Neural cell (in vitro differentiated cells): ENCODE results near the gene PTPRO. TPM values are rescaled to one million over a fixed set of nuclear protein-coding genes. Genes with fewer than 3 reads are reported as not detected.

ENCODE experiments used
- H2AFZ ChIP-seq: fragments of 200-600, 300-800 bp; sonication (generic), shearing (Covaris generic); 2 replicates; pipeline ENCODE4 v1.6.0; 2014; ENCODE audit warnings: low read depth, mild to moderate bottlenecking, antibody characterized with exemption, low read length, moderate library complexity
- H3F3A ChIP-seq: fragments of 200-600 bp; shearing (Covaris generic); 2 replicates; pipeline ENCODE4 v1.6.1; 2016; ENCODE audit warnings: mild to moderate bottlenecking, moderate library complexity, mixed read lengths, antibody characterized with exemption, low read length; ENCODE audit not compliant: insufficient read depth, poor library complexity, severe bottlenecking
- H3K27ac ChIP-seq: fragments of 200-600, 300-800 bp; sonication (generic), shearing (Covaris generic); 2 replicates; pipeline ENCODE4 v1.5.1; 2014; ENCODE audit warnings: mild to moderate bottlenecking, low read length, moderate library complexity
- H3K27me3 ChIP-seq: fragments of 300-800, 200-600 bp; sonication (generic), shearing (Covaris generic); 2 replicates; pipeline ENCODE4 v1.6.0; 2014; ENCODE audit warnings: mild to moderate bottlenecking, low read depth, low read length, moderate library complexity; ENCODE audit not compliant: insufficient read depth
- H3K36me3 ChIP-seq: fragments of 300-800, 200-600 bp; sonication (generic), shearing (Covaris generic); 2 replicates; pipeline ENCODE4 v1.5.1; 2014; ENCODE audit warnings: mild to moderate bottlenecking, antibody characterized with exemption, low read length, moderate library complexity; ENCODE audit not compliant: insufficient read depth
- H3K4me2 ChIP-seq: fragments of 300-800, 200-600 bp; sonication (generic), shearing (Covaris generic); 2 replicates; pipeline ENCODE4 v1.6.0; 2014; ENCODE audit warnings: mild to moderate bottlenecking, low read length
- H3K4me3 ChIP-seq: fragments of 300-800, 200-600 bp; sonication (generic), shearing (Covaris generic); 2 replicates; pipeline ENCODE4 v1.5.1; 2014; ENCODE audit warnings: mild to moderate bottlenecking, low read length, moderate library complexity
- H3K79me2 ChIP-seq: fragments of 200-600 bp; shearing (Covaris generic); replicated peaks from 2 replicates; pipeline ENCODE4 v1.6.0; 2014; ENCODE audit warnings: mild to moderate bottlenecking, low read length, moderate library complexity; ENCODE audit not compliant: insufficient read depth
- H3K9ac ChIP-seq: fragments of 300-800, 200-600 bp; sonication (generic), shearing (Covaris generic); 2 replicates; pipeline ENCODE4 v1.6.1; 2016; ENCODE audit warnings: mild to moderate bottlenecking, low read length, mixed read lengths
- H3K9me2 ChIP-seq: fragments of 200-600 bp; shearing (Covaris generic); 2 replicates; pipeline ENCODE4 v1.6.1; 2016; ENCODE audit warnings: mild to moderate bottlenecking, low read length, mixed read lengths; ENCODE audit not compliant: insufficient read depth
- H3K9me3 ChIP-seq: fragments of 200-600, 300-800 bp; sonication (generic), shearing (Covaris generic); 2 replicates; pipeline ENCODE4 v1.6.1; 2016; ENCODE audit warnings: mild to moderate bottlenecking, mixed run types, low read length, moderate library complexity, mixed read lengths
- H4K20me1 ChIP-seq: fragments of 200-600 bp; shearing (Covaris generic); 2 replicates; pipeline ENCODE4 v1.6.1; 2016; ENCODE audit warnings: mild to moderate bottlenecking, mixed run types; ENCODE audit not compliant: insufficient read depth
- EP300 ChIP-seq: fragments of 450-650 bp; conservative IDR thresholded peaks from 2 replicates; pipeline ENCODE4 v1.6.1; 2014; ENCODE audit warnings: antibody characterized with exemption, mild to moderate bottlenecking, moderate library complexity; ENCODE audit not compliant: poor library complexity, severe bottlenecking
- EZH2 ChIP-seq: fragments of 200-600, 300-800 bp; shearing (Covaris generic), sonication (generic); IDR thresholded peaks from 2 replicates; pipeline ENCODE4 v1.6.1; 2014; ENCODE audit warnings: antibody characterized with exemption, low read length, borderline replicate concordance, mild to moderate bottlenecking; ENCODE audit not compliant: insufficient read depth, poor library complexity, severe bottlenecking
- MXI1 ChIP-seq: fragments of 450-650 bp; conservative IDR thresholded peaks from 2 replicates; pipeline ENCODE4 v1.6.1; 2014; ENCODE audit warnings: antibody characterized with exemption, mild to moderate bottlenecking; ENCODE audit not compliant: poor library complexity, severe bottlenecking
- POLR2AphosphoS5 ChIP-seq: IDR thresholded peaks from 2 replicates; pipeline ENCODE4 v1.6.1; 2012
- RAD21 ChIP-seq: fragments of 450-650 bp; conservative IDR thresholded peaks from 2 replicates; pipeline ENCODE4 v1.6.1; 2014; ENCODE audit warnings: antibody characterized with exemption, mild to moderate bottlenecking, moderate library complexity
- SMC3 ChIP-seq: fragments of 450-650 bp; conservative IDR thresholded peaks from 2 replicates; pipeline ENCODE4 v1.6.1; 2014; ENCODE audit warnings: antibody characterized with exemption, mild to moderate bottlenecking, moderate library complexity; ENCODE audit not compliant: poor library complexity
- TAF1 ChIP-seq: IDR thresholded peaks from 2 replicates; pipeline ENCODE4 v1.6.1; 2012; ENCODE audit warnings: low read depth
- polyA plus RNA-seq: library from polyadenylated mRNA; depleted of rRNA; stranded (reverse); fragments of >200 nt; gene quantifications from 2 replicates; pipeline ENCODE4 v1.2.3, GENCODE V29; 2014
- TF ChIP-seq, protein P1 (sequence below): fragments of 450-650 bp; IDR thresholded peaks from 2 replicates; pipeline ENCODE4 v1.5.1; 2014; ENCODE audit warnings: antibody characterized with exemption, mild to moderate bottlenecking, moderate library complexity; ENCODE audit not compliant: poor library complexity, severe bottlenecking
- TF ChIP-seq, protein P2 (sequence below): IDR thresholded peaks from 2 replicates; pipeline ENCODE4 v1.6.1; 2012; ENCODE audit warnings: borderline replicate concordance

Gene PTPRO
- polyA plus RNA-seq, 1 donor from 2014 or later = 124 TPM

DNA sequence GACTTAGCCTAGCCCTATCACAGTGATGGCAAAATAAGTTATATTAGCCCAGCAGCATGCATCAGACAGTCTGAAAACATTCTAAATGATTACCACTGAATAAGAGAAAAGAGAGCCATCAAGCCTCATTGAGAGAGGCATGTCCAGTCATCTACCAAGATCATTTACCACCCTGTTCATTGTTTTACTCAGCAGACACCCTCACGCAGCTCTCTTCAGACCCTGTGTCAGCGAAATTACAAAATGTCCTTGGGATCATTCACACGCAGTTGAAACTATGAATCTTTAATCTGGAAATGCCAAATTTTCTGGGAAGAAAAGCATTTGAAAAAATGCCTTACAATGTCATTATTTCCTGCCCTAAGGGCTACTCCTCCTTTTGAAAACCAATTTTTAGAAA, 89.5 kb downstream of the PTPRO start:
- Histone ChIP-seq H3K79me2 (no peaks in the 10 kb centered on the region), H3K9ac (no peak overlapping the region), H3F3A (no peaks in the 10 kb centered on the region), H3K36me3 (no peaks in the 10 kb centered on the region), H3K27me3 (no peaks in the 10 kb centered on the region), H3K4me3 (no peak overlapping the region), H3K9me3 (no peaks in the 10 kb centered on the region), H3K4me2 (no peak overlapping the region), H3K27ac (no peak overlapping the region), H4K20me1 (no peaks in the 10 kb centered on the region), H3K9me2 (no peaks in the 10 kb centered on the region), H2AFZ (no peak overlapping the region)
- TF ChIP-seq POLR2AphosphoS5 (no peak), RAD21 (no peak), EZH2 (no peak), EP300 (no peak), MXI1 (no peak), TAF1 (no peak), SMC3 (no peak)
- TF ChIP-seq, protein P1, sequence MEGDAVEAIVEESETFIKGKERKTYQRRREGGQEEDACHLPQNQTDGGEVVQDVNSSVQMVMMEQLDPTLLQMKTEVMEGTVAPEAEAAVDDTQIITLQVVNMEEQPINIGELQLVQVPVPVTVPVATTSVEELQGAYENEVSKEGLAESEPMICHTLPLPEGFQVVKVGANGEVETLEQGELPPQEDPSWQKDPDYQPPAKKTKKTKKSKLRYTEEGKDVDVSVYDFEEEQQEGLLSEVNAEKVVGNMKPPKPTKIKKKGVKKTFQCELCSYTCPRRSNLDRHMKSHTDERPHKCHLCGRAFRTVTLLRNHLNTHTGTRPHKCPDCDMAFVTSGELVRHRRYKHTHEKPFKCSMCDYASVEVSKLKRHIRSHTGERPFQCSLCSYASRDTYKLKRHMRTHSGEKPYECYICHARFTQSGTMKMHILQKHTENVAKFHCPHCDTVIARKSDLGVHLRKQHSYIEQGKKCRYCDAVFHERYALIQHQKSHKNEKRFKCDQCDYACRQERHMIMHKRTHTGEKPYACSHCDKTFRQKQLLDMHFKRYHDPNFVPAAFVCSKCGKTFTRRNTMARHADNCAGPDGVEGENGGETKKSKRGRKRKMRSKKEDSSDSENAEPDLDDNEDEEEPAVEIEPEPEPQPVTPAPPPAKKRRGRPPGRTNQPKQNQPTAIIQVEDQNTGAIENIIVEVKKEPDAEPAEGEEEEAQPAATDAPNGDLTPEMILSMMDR = no peak
- TF ChIP-seq, protein P2, sequence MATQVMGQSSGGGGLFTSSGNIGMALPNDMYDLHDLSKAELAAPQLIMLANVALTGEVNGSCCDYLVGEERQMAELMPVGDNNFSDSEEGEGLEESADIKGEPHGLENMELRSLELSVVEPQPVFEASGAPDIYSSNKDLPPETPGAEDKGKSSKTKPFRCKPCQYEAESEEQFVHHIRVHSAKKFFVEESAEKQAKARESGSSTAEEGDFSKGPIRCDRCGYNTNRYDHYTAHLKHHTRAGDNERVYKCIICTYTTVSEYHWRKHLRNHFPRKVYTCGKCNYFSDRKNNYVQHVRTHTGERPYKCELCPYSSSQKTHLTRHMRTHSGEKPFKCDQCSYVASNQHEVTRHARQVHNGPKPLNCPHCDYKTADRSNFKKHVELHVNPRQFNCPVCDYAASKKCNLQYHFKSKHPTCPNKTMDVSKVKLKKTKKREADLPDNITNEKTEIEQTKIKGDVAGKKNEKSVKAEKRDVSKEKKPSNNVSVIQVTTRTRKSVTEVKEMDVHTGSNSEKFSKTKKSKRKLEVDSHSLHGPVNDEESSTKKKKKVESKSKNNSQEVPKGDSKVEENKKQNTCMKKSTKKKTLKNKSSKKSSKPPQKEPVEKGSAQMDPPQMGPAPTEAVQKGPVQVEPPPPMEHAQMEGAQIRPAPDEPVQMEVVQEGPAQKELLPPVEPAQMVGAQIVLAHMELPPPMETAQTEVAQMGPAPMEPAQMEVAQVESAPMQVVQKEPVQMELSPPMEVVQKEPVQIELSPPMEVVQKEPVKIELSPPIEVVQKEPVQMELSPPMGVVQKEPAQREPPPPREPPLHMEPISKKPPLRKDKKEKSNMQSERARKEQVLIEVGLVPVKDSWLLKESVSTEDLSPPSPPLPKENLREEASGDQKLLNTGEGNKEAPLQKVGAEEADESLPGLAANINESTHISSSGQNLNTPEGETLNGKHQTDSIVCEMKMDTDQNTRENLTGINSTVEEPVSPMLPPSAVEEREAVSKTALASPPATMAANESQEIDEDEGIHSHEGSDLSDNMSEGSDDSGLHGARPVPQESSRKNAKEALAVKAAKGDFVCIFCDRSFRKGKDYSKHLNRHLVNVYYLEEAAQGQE = no peak

DNA sequence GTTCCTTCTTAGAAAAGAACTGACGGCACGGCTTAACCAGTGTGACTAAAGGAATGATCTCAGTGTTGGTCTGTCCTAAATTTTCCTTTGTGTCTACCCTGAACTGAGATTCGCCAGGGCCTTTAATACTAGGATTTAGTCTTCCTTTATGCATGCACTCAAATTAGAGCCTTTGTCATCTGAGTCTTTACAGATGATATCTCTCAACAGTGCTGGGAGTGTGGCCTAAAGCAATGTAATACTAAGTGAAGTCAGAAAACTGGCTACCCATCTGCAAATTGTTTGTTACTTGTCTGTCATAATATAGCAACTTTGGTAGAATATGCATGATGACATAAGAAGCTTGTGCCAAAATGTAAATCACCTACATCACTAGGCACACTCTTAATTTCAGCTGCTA, 95.4 kb downstream of the PTPRO start:
- Histone ChIP-seq H4K20me1 (no peaks in the 10 kb centered on the region), H3K9me2 (no peaks in the 10 kb centered on the region), H3K27me3 (no peaks in the 10 kb centered on the region), H3K79me2 (no peaks in the 10 kb centered on the region), H3K27ac (no peak overlapping the region), H3K9me3 (no peaks in the 10 kb centered on the region), H3F3A (no peaks in the 10 kb centered on the region), H3K36me3 (no peaks in the 10 kb centered on the region), H2AFZ (no peak overlapping the region), H3K4me2 (no peak overlapping the region), H3K4me3 (no peak overlapping the region), H3K9ac (no peak overlapping the region)
- TF ChIP-seq TAF1 (no peak), MXI1 (no peak), EZH2 (no peak), SMC3 (no peak), EP300 (no peak), POLR2AphosphoS5 (no peak), RAD21 (no peak)
- TF ChIP-seq, protein P2 = no peak
- TF ChIP-seq, protein P1 = no peak
